Ectodermal cell (in vitro differentiated cells): ENCODE results near the gene SLC9A9. TPM values are rescaled to one million over a fixed set of nuclear protein-coding genes. Genes with fewer than 3 reads are reported as not detected.

Experiments
- H3K27ac ChIP-seq: 2 replicates; pipeline ENCODE4 v1.7.0; 2013; ENCODE audit warnings: mild to moderate bottlenecking, low read depth, low read length; ENCODE audit not compliant: insufficient read depth, poor library complexity, severe bottlenecking
- H3K27me3 ChIP-seq: 2 replicates; pipeline ENCODE4 v1.7.0; 2013; ENCODE audit warnings: mild to moderate bottlenecking, low read length; ENCODE audit not compliant: insufficient read depth, control insufficient read depth, poor library complexity, severe bottlenecking
- H3K36me3 ChIP-seq: one replicate; pipeline ENCODE4 v1.7.0; 2013; ENCODE audit warnings: low read length; ENCODE audit not compliant: control insufficient read depth, insufficient read depth
- H3K4me1 ChIP-seq: one replicate; pipeline ENCODE4 v1.7.0; 2013; ENCODE audit warnings: low read length; ENCODE audit not compliant: control insufficient read depth, insufficient read depth
- H3K4me3 ChIP-seq: 2 replicates; pipeline ENCODE4 v1.7.0; 2013; ENCODE audit warnings: low read depth, low read length, control low read depth; ENCODE audit not compliant: insufficient read depth
- H3K9me3 ChIP-seq: 2 replicates; pipeline ENCODE4 v1.7.0; 2013; ENCODE audit warnings: mild to moderate bottlenecking, low read length, moderate library complexity; ENCODE audit not compliant: control insufficient read depth
- WGBS, 2 experiments: methylation state at CpG; one replicate each; pipeline ENCODE4 v1.1.7; 2013; ENCODE audit warnings: missing lambda C conversion rate in 2 of 2; 5-methylcytosine and 5-hydroxymethylcytosine counted together
- polyA plus RNA-seq, 4 experiments: library from polyadenylated mRNA; stranded (reverse); fragments of 50-300 nt; gene quantifications; one replicate each; pipeline ENCODE4 v1.2.3, GENCODE V29; 2013

The SLC9A9 gene
- polyA plus RNA-seq (2013, experiment 1 of 4), result 0.20 TPM
- polyA plus RNA-seq (2013, experiment 2 of 4), result 0.89 TPM
- polyA plus RNA-seq (2013, experiment 3 of 4), result 0.32 TPM
- 0.36 TPM for polyA plus RNA-seq (2013, experiment 4 of 4)

DNA sequence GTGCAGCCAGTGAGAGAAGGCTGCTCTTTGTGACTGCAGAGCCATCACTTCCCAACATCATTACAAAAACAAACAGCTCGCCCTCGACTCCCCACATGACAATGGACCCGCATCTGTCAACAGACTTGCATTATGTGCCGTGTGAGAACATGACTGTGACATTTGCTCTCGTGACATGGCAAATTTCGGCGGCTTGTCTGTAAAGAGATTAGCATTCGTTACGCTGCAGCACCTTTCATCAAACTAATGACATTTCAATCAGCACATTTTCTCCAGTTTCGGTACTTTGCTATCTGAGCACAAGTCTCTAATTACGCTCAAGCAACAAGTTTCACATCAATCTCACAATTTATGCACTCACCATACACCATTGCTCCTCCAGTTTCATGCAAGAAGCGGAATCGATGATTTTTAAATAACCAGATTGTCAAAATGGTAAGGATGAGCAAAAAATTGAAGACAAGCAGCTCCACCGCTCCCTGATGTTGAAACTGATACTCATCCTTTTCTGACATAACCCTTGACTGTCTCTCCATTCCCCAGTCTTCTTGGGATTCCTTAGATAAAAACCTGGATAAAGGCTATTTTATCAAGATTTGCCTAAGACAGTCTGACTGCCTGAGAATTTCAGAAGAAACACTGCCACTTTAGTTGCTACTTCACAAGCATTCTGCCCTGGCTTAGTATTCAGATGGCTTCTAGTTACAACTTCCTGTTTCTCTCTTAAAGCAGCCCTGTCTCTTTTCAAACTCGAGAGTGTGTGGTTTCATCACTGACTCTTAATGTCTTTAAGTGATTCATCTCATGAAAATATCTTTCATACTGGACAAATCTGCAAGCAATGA, at the start of gene SLC9A9:
TSS of gene SLC9A9 (minus strand) at position 682 of the 845 bp plus-strand sequence. CDS start at position 536, 146 bp downstream.
- Histone ChIP-seq H3K9me3 (no peaks in the 10 kb centered on the region), H3K27me3 (no peaks in the 10 kb centered on the region), H3K36me3 (no peaks in the 10 kb centered on the region), H3K4me3 (no peak within 1 kb of the TSS), H3K4me1 (peaks cover 10% of the 10 kb centered on the region), H3K27ac (no peak within 1 kb of the TSS)
- WGBS, 2 experiments, result 24 to 25% methylated on average over 14 to 15 of the region's 15 CpGs

DNA sequence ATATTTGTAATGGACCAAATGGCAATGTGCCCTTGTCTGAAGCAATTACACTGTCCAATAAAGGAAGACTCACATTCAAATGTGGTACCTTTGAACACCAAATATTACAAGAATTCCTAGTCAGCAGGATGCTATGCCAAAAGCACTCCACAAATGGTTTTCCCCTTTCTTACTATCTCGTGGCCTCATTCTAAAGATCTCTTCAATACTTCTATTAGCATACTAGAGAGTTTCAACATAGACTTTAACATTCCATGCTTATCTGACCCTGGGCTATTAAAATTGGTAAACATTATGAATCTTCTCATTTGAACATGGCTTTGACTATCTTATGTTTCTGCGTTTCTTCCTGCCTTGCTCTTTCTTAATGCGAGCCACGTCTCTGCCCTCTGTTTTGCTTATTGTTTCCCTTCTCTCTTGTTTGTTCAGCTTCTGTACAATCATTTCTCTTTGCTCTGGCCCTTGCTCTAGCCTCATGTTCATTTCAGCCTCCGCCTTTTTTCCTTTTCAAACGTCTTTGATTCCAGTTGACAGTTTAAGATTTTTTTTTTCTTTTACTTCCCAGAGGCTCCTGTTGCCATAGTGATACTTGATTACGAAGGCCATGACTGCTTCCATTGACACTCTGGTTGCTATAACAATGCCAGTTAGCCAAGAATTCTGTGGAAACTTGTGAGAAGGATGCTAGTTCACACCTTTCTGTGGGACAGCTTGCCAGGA, 49.5 kb upstream of the SLC9A9 start:
- H3K27ac ChIP-seq, result no peak overlapping the region
- no peaks in the 10 kb centered on the region for H3K9me3 ChIP-seq
- H3K4me3 ChIP-seq, result no peak overlapping the region
- no peaks in the 10 kb centered on the region for H3K4me1 ChIP-seq
- H3K27me3 ChIP-seq, result no peaks in the 10 kb centered on the region
- no peaks in the 10 kb centered on the region for H3K36me3 ChIP-seq
- WGBS, 2 experiments, result 73 to 74% methylated on average over 7 of the region's 7 CpGs

DNA sequence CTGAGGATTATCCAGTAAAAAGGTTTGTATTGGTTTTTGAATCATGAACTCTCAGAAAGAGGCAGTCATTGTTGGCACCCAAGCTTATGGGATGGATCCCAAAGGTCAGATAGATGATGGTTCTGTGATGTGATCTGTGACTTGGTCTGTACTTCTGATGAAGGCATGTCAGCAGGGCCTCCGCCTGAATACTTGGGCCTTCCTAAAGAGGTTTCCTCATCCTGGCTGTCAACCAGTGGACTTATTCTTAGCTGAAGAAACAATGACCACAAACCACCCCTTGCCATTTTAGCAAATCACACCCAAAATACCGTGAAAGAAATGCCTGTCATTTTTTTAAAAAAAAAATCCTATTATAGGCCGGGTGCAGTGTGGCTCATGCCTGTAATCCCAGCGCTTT, 48.2 kb upstream of the SLC9A9 start:
- no peaks in the 10 kb centered on the region for H3K4me1 ChIP-seq
- no peak overlapping the region for H3K4me3 ChIP-seq
- H3K36me3 ChIP-seq, result no peaks in the 10 kb centered on the region
- no peaks in the 10 kb centered on the region for H3K9me3 ChIP-seq
- no peaks in the 10 kb centered on the region for H3K27me3 ChIP-seq
- no peak overlapping the region for H3K27ac ChIP-seq
- WGBS, 2 experiments, result 92 to 93% methylated on average over 4 of the region's 4 CpGs

DNA sequence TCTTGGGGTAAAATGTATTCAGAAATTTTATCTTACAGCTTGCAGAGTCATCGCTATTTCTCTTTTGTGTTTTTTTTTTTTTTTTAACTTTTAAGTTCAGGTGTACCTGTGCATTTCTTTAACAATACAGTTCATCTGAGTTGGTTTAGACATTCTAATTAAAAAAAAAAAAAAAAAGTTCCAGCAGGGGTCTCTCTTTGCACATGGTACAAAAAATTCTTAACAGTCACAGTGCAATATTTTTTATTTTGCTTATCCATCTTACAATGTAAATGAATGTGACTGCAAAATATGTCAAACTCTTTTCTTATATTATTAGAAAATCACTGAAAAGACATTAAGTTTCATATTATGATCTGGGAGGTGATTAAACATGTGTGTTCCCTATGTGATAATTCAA, 47.5 kb upstream of the SLC9A9 start:
- Histone ChIP-seq H3K4me1 (no peaks in the 10 kb centered on the region), H3K27me3 (no peaks in the 10 kb centered on the region), H3K9me3 (no peaks in the 10 kb centered on the region), H3K36me3 (no peaks in the 10 kb centered on the region), H3K27ac (no peak overlapping the region), H3K4me3 (no peak overlapping the region)
- WGBS, 2 experiments, result 90% methylated on average over 1 of the region's 1 CpG; no CpG with 5 or more reads in 1 of the 2 experiments

DNA sequence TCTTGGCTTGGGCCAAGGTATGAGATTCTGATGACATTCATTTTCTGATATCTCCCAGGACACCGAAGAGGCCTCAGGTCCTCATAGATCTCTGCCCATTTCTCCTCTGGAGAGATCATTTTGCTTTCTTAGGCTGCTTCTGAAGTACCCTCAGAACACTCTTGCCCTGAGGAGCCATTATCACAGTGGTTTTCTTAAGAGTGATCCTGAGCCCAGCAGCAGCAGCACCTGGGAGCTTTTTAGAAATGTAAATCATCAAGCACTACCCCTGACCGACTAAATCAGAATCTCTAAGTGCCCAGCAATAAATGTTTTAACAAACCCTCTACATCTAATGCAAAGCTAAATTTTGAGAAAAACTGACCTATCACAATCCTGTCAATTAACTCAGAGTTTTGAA, 40.6 kb upstream of the SLC9A9 start:
- no peaks in the 10 kb centered on the region for H3K9me3 ChIP-seq
- H3K27ac ChIP-seq, result no peak overlapping the region
- H3K36me3 ChIP-seq, result no peaks in the 10 kb centered on the region
- no peak overlapping the region for H3K4me3 ChIP-seq
- no peaks in the 10 kb centered on the region for H3K27me3 ChIP-seq
- H3K4me1 ChIP-seq, result no peaks in the 10 kb centered on the region
- WGBS, 2 experiments, result 32 to 39% methylated on average over 2 of the region's 2 CpGs

DNA sequence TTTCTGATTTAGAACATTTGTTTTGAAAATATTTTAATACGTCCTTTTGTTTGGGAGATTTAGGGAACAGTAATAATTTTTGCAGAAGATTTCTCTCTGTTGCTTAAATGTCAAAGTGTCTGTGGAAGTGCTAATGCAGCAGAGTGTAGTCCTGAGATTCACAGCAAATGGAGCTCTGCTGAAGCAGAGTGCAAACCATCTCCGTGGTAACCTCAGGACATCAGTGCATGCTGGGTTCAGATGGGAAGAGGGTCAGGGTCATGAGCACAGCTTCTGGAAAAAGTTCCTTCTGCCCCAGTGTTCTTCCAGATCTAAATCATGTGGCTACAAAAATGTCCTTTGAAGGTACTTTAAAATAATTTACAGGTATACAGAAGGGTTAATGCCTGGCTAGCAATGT, 39.9 kb upstream of the SLC9A9 start:
- Histone ChIP-seq H3K36me3 (no peaks in the 10 kb centered on the region), H3K9me3 (no peaks in the 10 kb centered on the region), H3K27me3 (no peaks in the 10 kb centered on the region), H3K4me1 (no peaks in the 10 kb centered on the region), H3K27ac (no peak overlapping the region), H3K4me3 (no peak overlapping the region)
- WGBS, 2 experiments, result 77 to 80% methylated on average over 2 of the region's 2 CpGs

DNA sequence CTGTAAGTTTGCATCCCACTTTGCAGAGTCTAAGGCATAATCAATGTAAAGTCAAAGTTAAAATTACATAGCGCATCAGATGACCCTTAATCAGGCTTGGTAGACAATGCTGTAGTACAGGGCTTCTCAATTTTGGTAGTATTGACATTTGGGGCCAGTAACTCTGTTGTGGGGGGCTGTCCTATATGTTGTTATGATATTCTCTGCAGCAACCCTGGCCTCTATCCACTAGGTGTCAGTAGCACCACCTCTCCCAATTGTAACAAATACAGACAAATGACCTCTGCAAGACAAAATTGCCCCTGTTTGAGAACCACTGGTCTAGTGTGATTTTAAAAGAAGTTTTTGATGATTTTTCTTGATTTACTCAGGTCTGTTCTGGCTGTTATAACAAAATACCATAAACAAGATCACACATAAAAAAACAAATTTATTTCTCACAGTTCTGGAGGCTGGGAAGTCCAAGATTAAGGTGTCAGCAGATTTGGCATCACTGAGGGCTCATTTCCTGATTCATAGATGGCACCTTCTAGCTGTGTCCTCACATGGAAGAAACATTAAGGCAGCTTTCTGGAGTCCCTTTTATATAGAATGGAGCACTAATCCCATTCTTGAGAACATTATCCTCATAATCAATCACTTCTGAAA, 37.6 kb upstream of the SLC9A9 start:
- 92 to 100% methylated on average over 1 of the region's 1 CpG for WGBS, 2 experiments
- H3K27me3 ChIP-seq, result no peaks in the 10 kb centered on the region
- H3K4me3 ChIP-seq, result no peak overlapping the region
- H3K9me3 ChIP-seq, result no peaks in the 10 kb centered on the region
- no peaks in the 10 kb centered on the region for H3K36me3 ChIP-seq
- H3K4me1 ChIP-seq, result no peaks in the 10 kb centered on the region
- H3K27ac ChIP-seq, result no peak overlapping the region

DNA sequence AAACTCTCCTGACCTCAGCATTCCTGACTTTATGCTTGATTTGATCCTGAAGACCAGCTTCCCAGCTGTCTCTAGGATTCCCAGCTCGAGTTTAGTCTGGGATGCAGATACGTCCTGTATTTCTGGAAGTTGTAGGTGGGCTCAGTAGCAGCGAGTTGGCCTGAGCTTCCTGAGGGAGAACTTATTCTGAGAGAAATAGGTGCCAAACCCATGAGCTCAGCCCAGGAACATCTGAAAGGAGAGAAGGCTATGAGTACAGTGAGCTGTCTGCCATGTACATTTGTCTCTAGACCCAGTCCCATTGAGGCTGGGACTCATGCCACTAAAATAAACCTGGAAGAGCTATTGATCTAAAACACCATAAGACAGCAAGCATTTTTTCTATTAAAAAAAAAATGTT, 36.6 kb upstream of the SLC9A9 start:
- H3K27ac ChIP-seq, result no peak overlapping the region
- 83 to 92% methylated on average over 3 of the region's 3 CpGs for WGBS, 2 experiments
- H3K9me3 ChIP-seq, result no peaks in the 10 kb centered on the region
- H3K4me3 ChIP-seq, result no peak overlapping the region
- H3K36me3 ChIP-seq, result no peaks in the 10 kb centered on the region
- no peaks in the 10 kb centered on the region for H3K27me3 ChIP-seq
- H3K4me1 ChIP-seq, result no peaks in the 10 kb centered on the region

DNA sequence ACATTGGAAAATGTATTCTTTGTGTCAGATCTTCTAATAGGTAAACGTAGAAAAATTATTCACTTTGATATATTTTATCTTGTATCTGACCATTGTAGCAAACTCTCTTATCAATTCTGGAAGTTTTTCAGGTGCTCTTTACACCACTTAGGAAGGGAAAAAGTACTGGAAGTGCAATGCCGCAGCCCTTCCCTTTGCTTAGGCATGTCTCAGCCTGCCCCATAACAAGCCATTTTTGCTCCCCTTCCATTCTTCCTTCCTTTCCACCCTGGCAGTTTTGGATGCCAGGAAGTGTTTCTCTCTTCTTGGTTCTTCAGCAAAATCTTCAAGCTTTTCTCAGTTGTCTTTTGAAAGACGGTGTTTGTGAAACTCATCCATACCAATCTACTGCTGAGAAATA, 34.9 kb upstream of the SLC9A9 start:
- Histone ChIP-seq H3K9me3 (no peaks in the 10 kb centered on the region), H3K36me3 (no peaks in the 10 kb centered on the region), H3K4me3 (no peak overlapping the region), H3K4me1 (no peaks in the 10 kb centered on the region), H3K27ac (no peak overlapping the region), H3K27me3 (no peaks in the 10 kb centered on the region)
- 98% methylated on average over 2 of the region's 3 CpGs for WGBS, 2 experiments

DNA sequence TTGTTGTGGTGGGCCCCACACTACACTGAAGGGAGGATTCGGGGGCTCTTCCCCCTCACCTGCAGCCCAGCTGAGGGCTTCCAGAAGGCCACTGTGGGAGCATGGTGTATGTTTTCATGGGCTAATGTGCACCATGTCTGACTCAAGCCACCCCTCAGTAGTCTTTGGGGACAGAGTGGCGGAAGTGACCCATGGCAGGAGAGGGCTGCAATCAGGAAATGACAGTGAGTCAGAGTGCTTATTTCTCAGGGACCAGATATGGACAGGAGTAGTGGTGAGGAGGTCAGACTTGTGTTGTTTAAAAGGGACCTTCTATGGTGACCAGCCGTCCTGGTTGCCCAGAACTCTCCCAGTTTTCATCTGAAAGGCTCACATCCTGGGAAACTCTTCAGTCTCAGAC, 32.8 kb upstream of the SLC9A9 start:
- H3K27ac ChIP-seq, result no peak overlapping the region
- no peak overlapping the region for H3K4me3 ChIP-seq
- 91% methylated on average over 3 of the region's 3 CpGs for WGBS, 2 experiments
- no peaks in the 10 kb centered on the region for H3K9me3 ChIP-seq
- H3K36me3 ChIP-seq, result no peaks in the 10 kb centered on the region
- H3K27me3 ChIP-seq, result no peaks in the 10 kb centered on the region
- H3K4me1 ChIP-seq, result no peaks in the 10 kb centered on the region
